H9 (cell line): Measurements from ENCODE around the gene ABLIM3. TPM values are rescaled to one million over a fixed set of nuclear protein-coding genes. Genes with fewer than 3 reads are reported as not detected.

Source experiments
- DNase-seq: peaks from one replicate; pipeline ENCODE4 v3.0.0-alpha.2; 2017
- H2AFZ ChIP-seq: one replicate; pipeline ENCODE4 v1.6.1; 2013; ENCODE audit warnings: mild to moderate bottlenecking, low read length, control low read depth, moderate library complexity
- H2AK5ac ChIP-seq: 2 replicates; pipeline ENCODE4 v1.6.1; 2013; ENCODE audit warnings: low read length, control low read depth, mixed read lengths; ENCODE audit not compliant: insufficient read length
- H2BK120ac ChIP-seq: one replicate; pipeline ENCODE4 v1.6.1; 2013; ENCODE audit warnings: low read depth, mild to moderate bottlenecking, low read length, control low read depth, inconsistent platforms; ENCODE audit not compliant: poor library complexity, severe bottlenecking
- H2BK12ac ChIP-seq: 2 replicates; pipeline ENCODE4 v1.6.1; 2013; ENCODE audit warnings: low read length, control low read depth, mixed read lengths, low read depth; ENCODE audit not compliant: insufficient read length
- H2BK15ac ChIP-seq: 2 replicates; pipeline ENCODE4 v1.6.1; 2013; ENCODE audit warnings: low read depth, low read length, control low read depth
- H2BK20ac ChIP-seq: one replicate; pipeline ENCODE4 v1.6.1; 2013; ENCODE audit warnings: low read depth, mild to moderate bottlenecking, low read length, control low read depth, inconsistent platforms; ENCODE audit not compliant: poor library complexity, severe bottlenecking
- H2BK5ac ChIP-seq: 2 replicates; pipeline ENCODE4 v1.6.1; 2013; ENCODE audit warnings: low read length, control low read depth, mixed read lengths; ENCODE audit not compliant: insufficient read length
- H3K14ac ChIP-seq: 2 replicates; pipeline ENCODE4 v1.6.1; 2013; ENCODE audit warnings: low read length, control low read depth; ENCODE audit not compliant: insufficient read depth
- H3K18ac ChIP-seq: 2 replicates; pipeline ENCODE4 v1.6.1; 2013; ENCODE audit warnings: low read depth, mild to moderate bottlenecking, mixed read lengths, low read length, control low read depth; ENCODE audit not compliant: insufficient read length
- H3K23ac ChIP-seq: 2 replicates; pipeline ENCODE4 v1.6.1; 2013; ENCODE audit warnings: low read length, control low read depth, mixed read lengths, low read depth; ENCODE audit not compliant: insufficient read length
- H3K23me2 ChIP-seq: 2 replicates; pipeline ENCODE4 v1.6.1; 2013; ENCODE audit warnings: low read depth, mild to moderate bottlenecking, mixed read lengths, low read length, control low read depth; ENCODE audit not compliant: insufficient read length, poor library complexity, severe bottlenecking
- H3K27ac ChIP-seq: 2 replicates; pipeline ENCODE4 v1.5.1; 2013; ENCODE audit warnings: low read length, control low read depth, mixed read lengths, low read depth; ENCODE audit not compliant: insufficient read length
- H3K27me3 ChIP-seq: 2 replicates; pipeline ENCODE4 v1.6.1; 2013; ENCODE audit warnings: low read length, control low read depth, inconsistent platforms; ENCODE audit not compliant: insufficient read depth
- H3K4ac ChIP-seq: 2 replicates; pipeline ENCODE4 v1.6.1; 2013; ENCODE audit warnings: low read depth, mild to moderate bottlenecking, control low read depth, inconsistent platforms, low read length, moderate library complexity
- H3K4me1 ChIP-seq: 2 replicates; pipeline ENCODE4 v1.6.1; 2013; ENCODE audit warnings: low read length, control low read depth, inconsistent platforms; ENCODE audit not compliant: insufficient read depth
- H3K4me2 ChIP-seq: 2 replicates; pipeline ENCODE4 v1.6.1; 2013; ENCODE audit warnings: low read length, control low read depth, mixed read lengths; ENCODE audit not compliant: insufficient read length, insufficient read depth
- H3K56ac ChIP-seq: 2 replicates; pipeline ENCODE4 v1.6.1; 2013; ENCODE audit warnings: low read depth, mild to moderate bottlenecking, mixed read lengths, low read length, control low read depth; ENCODE audit not compliant: insufficient read length
- H3K79me1 ChIP-seq: 2 replicates; pipeline ENCODE4 v1.6.1; 2013; ENCODE audit warnings: low read depth, mild to moderate bottlenecking, moderate library complexity, low read length, control low read depth, inconsistent platforms; ENCODE audit not compliant: insufficient read depth, poor library complexity, severe bottlenecking
- H3K79me2 ChIP-seq: 2 replicates; pipeline ENCODE4 v1.6.1; 2013; ENCODE audit warnings: low read length, control low read depth, inconsistent platforms; ENCODE audit not compliant: insufficient read depth
- H3K9ac ChIP-seq: 2 replicates; pipeline ENCODE4 v1.6.1; 2013; ENCODE audit warnings: low read length, control low read depth, mixed read lengths; ENCODE audit not compliant: insufficient read length; ENCODE audit errors: extremely low read depth
- H3K9me3 ChIP-seq: one replicate; pipeline ENCODE4 v1.6.1; 2013; ENCODE audit warnings: low read depth, low read length, inconsistent platforms; ENCODE audit not compliant: control insufficient read depth
- H3T11ph ChIP-seq: one replicate; pipeline ENCODE4 v1.6.1; 2013; ENCODE audit warnings: mild to moderate bottlenecking, low read length, control low read depth, inconsistent platforms
- H4K20me1 ChIP-seq: one replicate; pipeline ENCODE4 v1.6.1; 2013; ENCODE audit not compliant: control insufficient read depth, insufficient read length, insufficient read depth
- H4K5ac ChIP-seq: 2 replicates; pipeline ENCODE4 v1.6.1; 2013; ENCODE audit warnings: low read depth, mild to moderate bottlenecking, mixed read lengths, low read length, control low read depth; ENCODE audit not compliant: insufficient read length
- H4K8ac ChIP-seq: replicated peaks from 2 replicates; pipeline ENCODE4 v1.6.1; 2013; ENCODE audit warnings: low read length, control low read depth, mixed read lengths, low read depth; ENCODE audit not compliant: insufficient read length
- H4K91ac ChIP-seq: 2 replicates; pipeline ENCODE4 v1.6.1; 2013; ENCODE audit warnings: low read depth, mild to moderate bottlenecking, moderate library complexity, mixed read lengths, low read length, control low read depth; ENCODE audit not compliant: insufficient read length
- H3K27ac Mint-ChIP-seq, 3 experiments: 2 replicates in 2 of 3; 3 replicates in 1 of 3; pipeline ENCODE4 v1.8.0; 2020 to 2021; ENCODE audit warnings: mixed read lengths in 3 of 3, mild to moderate bottlenecking in 1 of 3, moderate library complexity in 1 of 3
- H3K27me3 Mint-ChIP-seq: 2 replicates; pipeline ENCODE4 v1.8.0; 2021; ENCODE audit warnings: low read depth, mild to moderate bottlenecking, moderate library complexity, mixed read lengths
- H3K36me3 Mint-ChIP-seq, 3 experiments: 2 replicates in 2 of 3; 3 replicates in 1 of 3; pipeline ENCODE4 v1.8.0; 2020 to 2021; ENCODE audit warnings: low read depth in 3 of 3, mixed read lengths in 3 of 3; ENCODE audit not compliant: insufficient read depth in 1 of 3
- H3K4me1 Mint-ChIP-seq, 2 experiments: 2 replicates each; pipeline ENCODE4 v1.8.0; 2020; ENCODE audit warnings: mixed read lengths in 2 of 2
- H3K4me3 Mint-ChIP-seq, 2 experiments: 2 replicates in 1 of 2; 3 replicates in 1 of 2; pipeline ENCODE4 v1.8.0; 2020 to 2021; ENCODE audit warnings: mild to moderate bottlenecking in 2 of 2, mixed read lengths in 2 of 2, moderate library complexity in 1 of 2
- H3K9me3 Mint-ChIP-seq, 2 experiments: 2 replicates in 1 of 2; 3 replicates in 1 of 2; pipeline ENCODE4 v1.8.0; 2020; ENCODE audit warnings: mild to moderate bottlenecking in 2 of 2, mixed read lengths in 2 of 2, moderate library complexity in 1 of 2
- CTCF ChIP-seq: fragments of 200-600 bp; sonication (generic); conservative IDR thresholded peaks from 3 replicates; pipeline ENCODE4 v1.8.0; 2021; ENCODE audit warnings: antibody characterized with exemption, mild to moderate bottlenecking
- WGBS: extraction: QIAGEN DNeasy Blood & Tissue Kit; methylation state at CpG from one replicate; pipeline ENCODE4 v1.1.7; 2013; ENCODE audit warnings: missing lambda C conversion rate, low lambda C conversion rate, mixed read lengths; ENCODE audit not compliant: insufficient read length; ENCODE audit errors: extremely low coverage; 5-methylcytosine and 5-hydroxymethylcytosine counted together
- total RNA-seq: library from RNA; stranded (reverse); gene quantifications from 2 replicates; pipeline ENCODE4 v1.2.1, GENCODE V29; 2021

Gene ABLIM3
- total RNA-seq, 1 experiment from 2014 or later: 0.20 TPM

GRCh38 chr5:149181732-149182131, 40.4 kb downstream of the ABLIM3 start:
- Histone ChIP-seq H3K4me1 (no peaks in the 10 kb centered on the region), H2BK12ac (no peak overlapping the region), H2BK15ac (no peak overlapping the region), H2AFZ (no peak overlapping the region), H3K23ac (no peak overlapping the region), H3K56ac (no peak overlapping the region), H2AK5ac (no peak overlapping the region), H3K79me1 (no peaks in the 10 kb centered on the region), H2BK20ac (no peak overlapping the region), H3K4ac (no peak overlapping the region), H4K8ac (no peak overlapping the region), H2BK120ac (no peak overlapping the region), H4K91ac (no peak overlapping the region), H3K23me2 (no peaks in the 10 kb centered on the region), H2BK5ac (no peak overlapping the region), H4K20me1 (no peaks in the 10 kb centered on the region), H3K4me2 (no peak overlapping the region), H3K9ac (no peak overlapping the region), H3K79me2 (no peaks in the 10 kb centered on the region), H3K27ac (no peak overlapping the region), H3K9me3 (no peaks in the 10 kb centered on the region), H4K5ac (no peak overlapping the region), H3K27me3 (no peaks in the 10 kb centered on the region), H3K14ac (no peak overlapping the region), H3K18ac (no peak overlapping the region), H3T11ph (no peak overlapping the region)
- H3K9me3 Mint-ChIP-seq: no peaks in the 10 kb centered on the region
- H3K4me1 Mint-ChIP-seq: peaks cover 0 to 10% of the 10 kb centered on the region in 2 experiments; a peak in 1 of 4 replicates
- no peak overlapping the region for H3K4me3 Mint-ChIP-seq
- no peak for DNase-seq
- no peaks in the 10 kb centered on the region for H3K36me3 Mint-ChIP-seq
- no peaks in the 10 kb centered on the region; the same call in 1 of the 2 replicates for H3K27me3 Mint-ChIP-seq
- no peak for TF ChIP-seq CTCF
- no peak overlapping the region for H3K27ac Mint-ChIP-seq
- WGBS: no CpG with 5 or more reads among the region's 2 CpGs
